H7 (cell line): ENCODE results near the gene EIPR1. TPM values are rescaled to one million over a fixed set of nuclear protein-coding genes. Genes with fewer than 3 reads are reported as not detected.
"Not testable (repeated sequence)": the region's sequence is repeated elsewhere in the genome, so short reads cannot be mapped to it uniquely, and the experiment has no call there.

Experiments used
- DNase-seq: peaks from one replicate; pipeline ENCODE4 v3.0.0; 2012
- H3K27me3 ChIP-seq: 2 replicates; pipeline ENCODE4 v1.6.0; 2011; ENCODE audit warnings: mild to moderate bottlenecking, low read length; ENCODE audit not compliant: control insufficient read depth, insufficient read depth
- H3K36me3 ChIP-seq: replicated peaks from 2 replicates; pipeline ENCODE4 v1.5.1; 2011; ENCODE audit warnings: low read length; ENCODE audit not compliant: control insufficient read depth, insufficient read depth
- H3K4me3 ChIP-seq: 2 replicates; pipeline ENCODE4 v1.5.1; 2011; ENCODE audit warnings: low read depth, mild to moderate bottlenecking, control low read depth, low read length, moderate library complexity; ENCODE audit not compliant: insufficient read depth
- total RNA-seq: library from RNA; depleted of rRNA; stranded (reverse); fragments of >200 nt; shearing (Covaris generic); gene quantifications from 2 replicates; pipeline ENCODE4 v1.2.3, GENCODE V29; 2014

The EIPR1 gene
- total RNA-seq, 1 experiment from 2014 or later, result 60.4 TPM

GRCh38 chr2:3180909-3181221, 196.8 kb downstream of the EIPR1 start:
- H3K4me3 ChIP-seq, H3K36me3 ChIP-seq, H3K27me3 ChIP-seq, DNase-seq: not testable (repeated sequence)

DNA sequence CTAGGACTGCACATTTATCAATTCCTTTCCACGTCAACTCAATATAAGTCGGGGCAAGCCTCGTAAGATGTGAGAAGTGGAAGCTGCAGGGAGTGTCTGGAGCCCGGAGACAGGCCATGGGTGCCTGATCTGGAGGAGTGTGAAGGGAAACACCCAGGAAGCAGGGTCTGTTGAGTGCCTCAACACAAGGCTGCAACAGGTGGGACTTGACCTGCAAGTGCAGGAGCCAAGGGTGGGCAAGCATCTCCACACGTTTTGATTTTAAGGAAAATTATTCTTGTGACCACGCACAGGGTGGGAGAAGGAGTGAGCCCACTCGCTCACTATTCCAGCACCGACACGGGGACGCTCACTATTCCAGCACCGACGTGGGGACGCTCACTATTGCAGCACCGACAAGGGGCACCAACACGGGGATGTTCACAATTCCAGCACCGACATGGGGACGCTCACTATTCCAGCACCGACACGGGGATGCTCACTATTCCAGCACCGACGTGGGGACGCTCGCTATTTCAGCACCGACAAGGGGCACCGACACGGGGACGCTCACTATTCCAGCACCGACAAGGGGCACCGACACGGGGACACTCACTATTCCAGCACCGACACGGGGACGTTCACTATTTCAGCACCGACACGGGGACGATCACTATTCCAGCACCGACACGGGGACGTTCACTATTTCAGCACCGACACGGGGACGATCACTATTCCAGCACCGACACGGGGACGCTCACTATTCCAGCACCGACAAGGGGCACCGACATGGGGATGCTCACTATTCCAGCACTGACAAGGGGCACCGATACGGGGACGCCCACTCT, 197.3 kb downstream of the EIPR1 start:
- H3K27me3 ChIP-seq, result no peaks in the 10 kb centered on the region
- no peak overlapping the region for H3K4me3 ChIP-seq
- no peaks in the 10 kb centered on the region for H3K36me3 ChIP-seq
- no peak for DNase-seq

GRCh38 chr2:3179626-3180025, 198.0 kb downstream of the EIPR1 start:
- DNase-seq, result no peak
- no peaks in the 10 kb centered on the region for H3K27me3 ChIP-seq
- no peaks in the 10 kb centered on the region for H3K36me3 ChIP-seq
- H3K4me3 ChIP-seq, result no peak overlapping the region

GRCh38 chr2:3179208-3179607, 198.4 kb downstream of the EIPR1 start:
- DNase-seq, result peak; percentile 92
- no peaks in the 10 kb centered on the region for H3K36me3 ChIP-seq
- H3K27me3 ChIP-seq, result no peaks in the 10 kb centered on the region
- no peak overlapping the region for H3K4me3 ChIP-seq

DNA sequence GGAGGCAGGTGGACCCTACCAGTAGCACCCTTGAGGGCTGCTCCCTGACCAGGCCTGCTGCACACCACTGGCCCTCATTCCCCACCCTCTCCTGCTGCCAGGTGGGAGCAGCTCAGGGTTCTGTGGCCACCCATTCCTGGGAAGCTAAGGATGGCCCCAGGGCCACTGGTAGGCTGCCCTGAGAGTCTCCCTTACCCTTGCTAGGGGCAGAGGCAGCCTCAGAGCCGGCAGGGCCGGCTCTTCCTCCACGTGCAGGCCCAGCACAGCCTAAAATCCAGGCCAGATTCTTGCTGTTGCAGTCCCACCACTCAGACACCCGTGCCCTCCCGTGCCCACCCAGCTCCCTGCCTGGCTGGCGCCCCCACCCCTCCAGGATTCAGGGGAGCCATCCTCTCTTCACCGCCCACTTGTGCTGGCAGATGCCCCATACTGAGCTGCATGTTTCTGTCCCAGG, 199.0 kb downstream of the EIPR1 start:
- no peaks in the 10 kb centered on the region for H3K36me3 ChIP-seq
- no peak for DNase-seq
- no peaks in the 10 kb centered on the region for H3K27me3 ChIP-seq
- H3K4me3 ChIP-seq, result no peak overlapping the region

DNA sequence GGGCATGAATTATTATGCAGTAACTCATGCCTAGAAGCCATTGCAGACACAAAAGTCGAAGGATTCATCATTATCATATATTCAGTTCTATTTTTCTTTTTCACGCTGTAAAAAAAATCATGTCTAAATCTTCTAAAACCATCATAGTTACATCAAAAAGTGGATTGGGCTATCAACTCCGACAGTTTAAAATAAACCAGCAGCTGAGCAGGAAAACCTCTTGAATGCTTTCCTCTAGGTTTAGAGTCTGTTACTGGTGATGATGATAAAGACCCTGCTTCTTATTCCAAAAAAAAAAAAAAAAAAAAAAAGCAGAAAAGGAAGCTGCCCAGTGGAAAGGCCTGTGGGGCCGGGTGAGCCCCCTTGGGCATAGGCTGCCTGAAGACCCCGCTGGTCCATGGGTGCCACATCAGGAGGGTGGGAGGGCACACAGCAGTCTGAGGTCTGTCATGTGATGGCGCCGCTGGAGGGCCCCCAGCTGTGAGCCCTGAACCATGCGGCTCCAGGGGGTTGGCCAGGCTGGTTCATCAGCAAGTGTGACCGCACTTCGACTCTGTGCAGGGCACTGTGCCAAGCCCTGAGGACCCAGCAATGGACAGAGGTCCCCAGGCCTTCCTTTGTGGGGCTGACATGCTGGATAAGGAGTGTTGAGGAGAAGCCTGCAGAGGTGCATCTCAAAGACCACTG, 199.6 kb downstream of the EIPR1 start:
- Histone ChIP-seq H3K4me3 (no peak overlapping the region), H3K36me3 (no peaks in the 10 kb centered on the region), H3K27me3 (no peaks in the 10 kb centered on the region)
- no peak for DNase-seq

DNA sequence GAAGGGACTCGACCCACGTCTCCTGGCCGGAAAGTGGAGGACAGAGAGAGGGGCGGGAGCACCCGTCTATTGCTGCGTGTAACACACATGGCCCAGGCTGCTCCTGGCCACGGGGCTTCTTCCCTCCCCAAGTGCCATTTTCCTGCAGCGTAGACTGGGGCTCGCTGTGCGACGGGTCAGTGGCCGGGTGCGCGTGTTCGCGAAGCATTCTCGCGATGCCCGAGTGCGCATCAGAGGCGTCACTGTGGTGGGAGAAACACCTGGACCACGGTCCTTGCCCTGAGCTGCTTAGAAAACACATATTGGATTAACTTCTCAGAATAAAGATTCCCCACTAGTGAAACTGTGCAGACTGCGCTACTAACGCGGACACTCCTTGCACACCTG, 200.8 kb downstream of the EIPR1 start:
- H3K27me3 ChIP-seq, result no peaks in the 10 kb centered on the region
- H3K36me3 ChIP-seq, result no peaks in the 10 kb centered on the region; the same call in 1 of the 2 replicates
- no peak overlapping the region for H3K4me3 ChIP-seq
- no peak for DNase-seq

- Histone ChIP-seq H3K4me3 (no peak overlapping the region), H3K36me3 (no peaks in the 10 kb centered on the region; the same call in 1 of the 2 replicates), H3K27me3 (no peaks in the 10 kb centered on the region)
- DNase-seq, result no peak
These were observed 201.3 kb downstream of the EIPR1 start for GRCh38 chr2:3176071-3176868.

DNA sequence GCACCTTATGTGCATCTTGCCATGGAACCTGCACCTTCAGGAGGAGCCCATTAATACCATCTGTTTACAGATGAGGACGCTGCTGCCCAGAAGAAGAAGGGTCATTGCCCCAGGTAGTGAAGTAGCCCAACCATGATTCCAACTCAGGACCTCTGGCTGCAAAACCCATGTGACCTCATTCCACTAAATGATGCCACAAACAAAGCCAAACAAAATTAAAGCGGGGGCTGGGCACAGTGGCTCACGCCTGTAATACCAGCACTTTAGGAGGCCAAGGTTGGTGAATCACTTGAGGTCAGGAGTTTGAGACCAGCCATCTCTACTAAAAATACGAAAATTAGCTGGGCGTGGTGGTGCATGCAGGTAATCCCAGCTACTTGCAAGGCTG, 202.1 kb downstream of the EIPR1 start:
- DNase-seq, result no peak
- Histone ChIP-seq H3K36me3 (no peaks in the 10 kb centered on the region; the same call in 1 of the 2 replicates), H3K27me3 (no peaks in the 10 kb centered on the region), H3K4me3 (no peak overlapping the region)

- DNase-seq, result no peak
- H3K27me3 ChIP-seq, result no peaks in the 10 kb centered on the region
These were observed 202.7 kb downstream of the EIPR1 start for GRCh38 chr2:3174626-3175567.

GRCh38 chr2:3173031-3173430, 204.6 kb downstream of the EIPR1 start:
- Histone ChIP-seq H3K27me3 (no peaks in the 10 kb centered on the region), H3K36me3 (no peaks in the 10 kb centered on the region; the same call in 1 of the 2 replicates), H3K4me3 (no peak overlapping the region)
- no peak for DNase-seq

More at GRCh38 chr2:3174626-3175567, 202.7 kb downstream of the EIPR1 start:
- H3K36me3 ChIP-seq, result no peaks in the 10 kb centered on the region; the same call in 1 of the 2 replicates
- no peak overlapping the region for H3K4me3 ChIP-seq

- Histone ChIP-seq H3K4me3 (no peak overlapping the region), H3K36me3 (no peaks in the 10 kb centered on the region; the same call in 1 of the 2 replicates), H3K27me3 (no peaks in the 10 kb centered on the region)
- no peak for DNase-seq
These were observed 205.2 kb downstream of the EIPR1 start for GRCh38 chr2:3172265-3172935.

- Histone ChIP-seq H3K27me3 (no peaks in the 10 kb centered on the region), H3K4me3 (no peak overlapping the region), H3K36me3 (no peaks in the 10 kb centered on the region; the same call in 1 of the 2 replicates)
- no peak for DNase-seq
These were observed 205.9 kb downstream of the EIPR1 start for GRCh38 chr2:3171564-3172264.
